Erythroblast (primary cell): ENCODE data around the gene SPATA6.

Experiments
- GATA1 ChIP-seq: IDR thresholded peaks from 2 replicates; pipeline ENCODE4 v1.6.1; 2011; ENCODE audit warnings: low read depth, mild to moderate bottlenecking, control low read depth, low read length, moderate library complexity
- POLR2A ChIP-seq: IDR thresholded peaks from 2 replicates; pipeline ENCODE4 v1.6.1; 2011; ENCODE audit warnings: mild to moderate bottlenecking, low read length

DNA sequence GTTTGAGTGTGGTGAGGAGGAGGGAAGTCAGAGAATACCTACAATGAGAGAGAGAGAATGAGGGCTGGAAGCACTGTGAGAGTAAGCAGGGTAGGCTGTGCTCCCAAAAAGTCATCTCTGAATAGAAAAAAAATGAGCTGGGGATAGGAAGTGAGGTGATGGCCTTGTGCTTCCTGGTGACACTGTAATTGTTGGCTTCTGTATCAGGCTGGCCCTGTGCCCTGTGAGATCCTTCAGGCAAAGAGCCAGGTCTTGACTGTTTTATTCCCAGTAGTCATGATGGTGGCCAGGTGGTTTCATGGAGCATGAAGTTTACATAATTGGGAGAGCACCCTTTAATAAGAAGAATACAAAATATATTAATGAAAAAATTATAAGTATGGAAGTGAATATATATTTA lies 20.4 kb upstream of the SPATA6 start:
- no peak for TF ChIP-seq POLR2A
- TF ChIP-seq GATA1, result no peak
